ENCODE measurements around the gene GRIN3B. TPM values are rescaled to one million over a fixed set of nuclear protein-coding genes. Genes with fewer than 3 reads are reported as not detected.

Gene GRIN3B
- total RNA-seq, 4 donors from 2014 or later, result not detected

- no peak overlapping the region for H3K4me3 ChIP-seq (ENCODE audit: low read depth, poor library complexity, severe bottlenecking)
- intact Hi-C loops (cut with DNase I; ENCODE audit: low total_unique reads), result no loop called here
- 83 to 86% methylated on average over 26 to 31 of the region's 31 CpGs for WGBS, 2 donors
- no peak for DNase-seq (ENCODE audit: low spot score in 2 of 2)
- no peak for TF ChIP-seq POLR2A (IDR thresholded peaks at IDR 0.05)
- no peak for TF ChIP-seq CTCF (IDR thresholded peaks at IDR 0.05)
Measured at GRCh38 chr19:1053176-1054101, 53.2 kb downstream of the GRIN3B start.

GRCh38 chr19:1054102-1055027 lies 54.1 kb downstream of the GRIN3B start:
- intact Hi-C loops (cut with DNase I; ENCODE audit: low total_unique reads), result no loop called here

GRCh38 chr19:1055028-1055425 lies 54.8 kb downstream of the GRIN3B start:
- WGBS, 2 donors, result 92 to 94% methylated on average over 12 to 14 of the region's 14 CpGs
- H3K4me3 ChIP-seq (ENCODE audit: low read depth, poor library complexity, severe bottlenecking), result no peak overlapping the region
- intact Hi-C loops (cut with DNase I; ENCODE audit: low total_unique reads), result no loop called here
- no peak for DNase-seq (ENCODE audit: low spot score in 2 of 2)
- TF ChIP-seq POLR2A (IDR thresholded peaks at IDR 0.05), result no peak
- no peak for TF ChIP-seq CTCF (IDR thresholded peaks at IDR 0.05)

More at GRCh38 chr19:1054102-1055027, 54.1 kb downstream of the GRIN3B start:
- 93% methylated on average over 14 to 28 of the region's 28 CpGs for WGBS, 2 donors
- no peak overlapping the region for H3K4me3 ChIP-seq (ENCODE audit: low read depth, poor library complexity, severe bottlenecking)
- no peak for DNase-seq (ENCODE audit: low spot score in 2 of 2)
- TF ChIP-seq POLR2A (IDR thresholded peaks at IDR 0.05) (no peak), CTCF (IDR thresholded peaks at IDR 0.05) (no peak)

- TF ChIP-seq POLR2A (IDR thresholded peaks at IDR 0.05) (no peak), CTCF (IDR thresholded peaks at IDR 0.05) (no peak)
- intact Hi-C loops (cut with DNase I; ENCODE audit: low total_unique reads), result no loop called here
- DNase-seq (ENCODE audit: low spot score in 2 of 2), result no peak
- WGBS, 2 donors, result 92 to 96% methylated on average over 18 to 19 of the region's 20 CpGs
- H3K4me3 ChIP-seq (ENCODE audit: low read depth, poor library complexity, severe bottlenecking), result no peak overlapping the region
Measured at GRCh38 chr19:1055886-1056620, 55.8 kb downstream of the GRIN3B start.

GRCh38 chr19:1057176-1057855 lies 57.1 kb downstream of the GRIN3B start:
- no peak for DNase-seq (ENCODE audit: low spot score in 2 of 2)
- intact Hi-C loops (cut with DNase I; ENCODE audit: low total_unique reads), result no loop called here
- H3K4me3 ChIP-seq (ENCODE audit: low read depth, poor library complexity, severe bottlenecking), result no peak overlapping the region
- TF ChIP-seq CTCF (IDR thresholded peaks at IDR 0.05), result no peak
- no peak for TF ChIP-seq POLR2A (IDR thresholded peaks at IDR 0.05)
- WGBS, 2 donors, result 49 to 53% methylated on average over 3 of the region's 3 CpGs

Data from lower leg skin (tissue), 4 donors.